Spleen (tissue), 7 donors: Measurements from ENCODE around the gene CTAGE6.
"Not testable (repeated sequence)": the region's sequence is repeated elsewhere in the genome, so short reads cannot be mapped to it uniquely, and the experiment has no call there.

ENCODE experiments used
- CTCF ChIP-seq, 11 experiments: fragments of 200-600 bp in 7 of 11; fragments of 450-650 bp in 4 of 11; sonication (generic) in 4 of 11; IDR thresholded peaks in 8 of 11; conservative IDR thresholded peaks in 3 of 11; 1 replicate in 7 of 11; 2 replicates in 4 of 11; pipeline versions ENCODE4 v1.4.0 to v1.8.0; 2016 to 2021; ENCODE audit warnings: antibody characterized with exemption in 11 of 11, inconsistent platforms in 4 of 11, mild to moderate bottlenecking in 1 of 11
- POLR2AphosphoS5 ChIP-seq, 3 donors: sonication (generic); formaldehyde crosslinking; IDR thresholded peaks; one replicate each; pipeline ENCODE4 v1.5.1; 2017; ENCODE audit warnings: antibody characterized with exemption in 3 of 3
- donor health status: DM: no; HTN: no; CAD: no; lungs with moderate emphysema.
- donor health status: DM: no; HTN: no; CAD: no.
- donor health status: DM: no; HTN: no; CAD: no.

GRCh38 chr7:143714581-143715454 lies 42.7 kb downstream of the CTAGE6 start:
- TF ChIP-seq CTCF (IDR thresholded peaks at IDR 0.05 in 8 of 11, conservative IDR thresholded peaks at IDR 0.05 in 3 of 11); POLR2AphosphoS5 (IDR thresholded peaks at IDR 0.05): not testable (repeated sequence)
